GM21576 (cell line): ENCODE results near the gene COG2.
"Not testable (repeated sequence)": the region's sequence is repeated elsewhere in the genome, so short reads cannot be mapped to it uniquely, and the experiment has no call there.

Experiments
- ATAC-seq: cut with Tn5 transposase; IDR thresholded peaks from one replicate; pipeline ENCODE4 v1.9.1; 2021; ENCODE audit warnings: mild to moderate bottlenecking, moderate library complexity; ENCODE audit not compliant: unreplicated experiment

The COG2 gene

DNA sequence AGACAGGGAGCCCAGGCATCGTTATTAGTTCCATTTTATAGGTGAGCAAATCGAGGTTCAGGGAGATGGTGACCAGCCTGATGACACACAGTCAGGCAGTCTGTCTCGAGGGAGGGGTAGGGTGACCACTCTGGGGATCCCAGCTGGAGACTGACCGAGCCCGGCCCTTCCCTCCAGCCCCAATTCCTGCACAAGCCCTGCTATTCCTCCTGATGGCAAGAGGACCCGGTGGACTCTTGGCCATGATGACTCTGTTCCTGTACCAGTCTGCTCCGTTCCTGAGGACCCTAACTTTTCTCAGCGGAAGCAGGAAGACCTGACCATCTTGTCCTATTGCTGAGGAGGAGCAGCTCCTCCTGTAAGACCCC, 71.2 kb downstream of the COG2 start:
- no peak for ATAC-seq

- no peak for ATAC-seq
These were observed 71.9 kb downstream of the COG2 start, which contains the start of gene AGT for GRCh38 chr1:230713915-230714764. AGT (minus strand) TSS chr1:230714122; CDS start chr1:230710823, 3,299 bp downstream.

- no peak for ATAC-seq
These were observed 73.2 kb downstream of the COG2 start for GRCh38 chr1:230715510-230715909.

DNA sequence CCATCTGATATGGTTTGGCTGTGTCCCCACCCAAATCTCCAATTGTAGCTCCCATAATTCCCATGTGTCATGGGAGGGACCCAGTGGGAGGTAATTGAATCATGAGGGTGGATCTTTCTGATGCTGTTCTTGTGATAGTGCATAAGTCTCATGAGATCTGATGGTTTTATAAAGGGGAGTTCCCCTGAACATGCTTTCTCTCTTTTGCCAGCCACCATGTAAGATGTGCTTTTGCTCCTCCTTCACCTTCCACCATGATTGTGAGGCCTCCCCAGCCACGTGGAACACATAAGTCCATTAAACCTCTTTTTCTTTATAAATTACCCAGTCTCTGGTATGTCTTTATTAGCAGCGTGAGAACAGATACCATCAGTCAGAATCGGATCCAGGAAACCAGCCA, 74.2 kb downstream of the COG2 start:
- ATAC-seq = not testable (repeated sequence)

DNA sequence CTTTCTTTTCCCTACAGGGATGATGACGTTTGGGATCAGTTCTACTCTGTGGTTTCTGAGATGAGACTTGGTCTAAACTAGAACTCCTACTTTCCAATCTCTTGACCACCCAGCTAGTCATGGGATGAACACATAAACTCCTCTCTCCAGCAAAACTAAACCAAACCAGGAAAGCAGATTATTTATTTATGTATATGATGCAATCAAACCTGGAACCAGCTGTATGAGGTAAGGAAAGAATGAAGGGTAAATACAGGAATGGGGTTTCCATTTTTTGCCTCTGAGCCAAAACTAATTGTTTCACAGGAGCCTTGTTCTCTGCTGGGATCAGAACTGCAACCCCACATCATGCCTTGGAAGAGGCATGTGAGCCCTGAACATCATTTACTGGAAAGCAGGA, 75.0 kb downstream of the COG2 start:
- ATAC-seq = no peak

DNA sequence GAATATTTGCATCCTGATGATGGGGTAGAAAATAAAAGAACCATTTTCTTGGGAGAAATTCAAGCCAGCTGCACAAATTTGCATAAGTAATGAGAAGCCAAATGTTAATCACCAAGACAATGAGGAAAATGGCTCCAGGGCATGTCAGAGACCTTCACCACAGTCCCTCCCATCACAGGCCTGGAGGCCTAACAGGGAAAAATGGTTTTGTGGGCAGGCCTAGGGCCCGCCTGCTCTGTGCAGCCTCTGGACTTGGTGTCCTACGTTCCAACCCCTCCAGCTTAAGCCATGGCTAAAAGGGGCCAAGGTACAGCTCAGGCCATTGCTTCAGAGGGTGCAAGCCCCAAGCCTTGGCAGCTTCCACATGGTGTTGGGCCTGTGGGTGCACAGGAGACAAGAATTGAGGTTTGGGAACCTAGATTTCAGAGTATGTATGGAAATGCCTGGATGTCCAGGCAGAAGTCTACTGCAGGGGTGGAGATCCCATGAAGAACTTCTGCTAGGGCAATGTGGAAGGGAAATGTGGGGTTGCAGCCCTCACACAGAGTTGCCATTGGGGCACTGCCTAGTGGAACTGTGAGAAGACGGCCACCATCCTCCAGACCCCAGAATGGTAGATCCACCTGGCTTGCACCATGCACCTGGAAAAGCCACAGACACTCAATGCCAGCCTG, 79.7 kb downstream of the COG2 start:
- ATAC-seq = not testable (repeated sequence)

- no peak for ATAC-seq
These were observed 83.2 kb downstream of the COG2 start for GRCh38 chr1:230725256-230726012.

DNA sequence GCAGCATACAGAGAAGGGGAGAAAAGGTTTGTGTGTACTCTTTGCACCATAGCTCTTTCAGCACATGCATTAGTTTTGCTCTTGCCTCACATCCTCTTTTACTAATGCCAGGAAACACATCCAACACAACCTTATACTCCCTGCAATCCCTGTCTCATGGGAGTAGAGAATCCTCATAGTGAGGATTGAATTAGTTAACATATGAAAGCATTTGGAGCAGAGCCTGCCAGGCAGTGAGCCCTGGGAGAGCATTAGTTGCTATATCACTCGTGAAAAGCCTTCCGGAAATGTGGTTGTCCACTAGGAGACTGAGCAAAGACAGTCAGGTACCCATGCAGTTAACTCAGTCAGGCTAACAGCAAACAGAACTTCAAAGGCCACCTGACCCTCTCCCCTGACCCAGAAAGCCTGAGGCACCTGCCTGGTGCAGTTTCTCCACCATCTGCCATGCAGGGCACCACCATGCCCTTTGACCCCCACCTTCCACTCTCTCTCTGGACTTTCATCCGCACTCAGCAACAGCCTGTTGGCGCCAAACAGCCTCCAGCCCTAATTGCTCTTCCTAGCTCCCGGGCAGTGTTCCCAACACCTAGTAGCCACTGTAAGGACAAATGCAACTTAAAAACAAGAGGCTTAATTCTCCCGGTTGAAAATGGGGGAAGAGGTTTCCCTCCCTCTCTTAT, 86.6 kb downstream of the COG2 start:
- no peak for ATAC-seq

DNA sequence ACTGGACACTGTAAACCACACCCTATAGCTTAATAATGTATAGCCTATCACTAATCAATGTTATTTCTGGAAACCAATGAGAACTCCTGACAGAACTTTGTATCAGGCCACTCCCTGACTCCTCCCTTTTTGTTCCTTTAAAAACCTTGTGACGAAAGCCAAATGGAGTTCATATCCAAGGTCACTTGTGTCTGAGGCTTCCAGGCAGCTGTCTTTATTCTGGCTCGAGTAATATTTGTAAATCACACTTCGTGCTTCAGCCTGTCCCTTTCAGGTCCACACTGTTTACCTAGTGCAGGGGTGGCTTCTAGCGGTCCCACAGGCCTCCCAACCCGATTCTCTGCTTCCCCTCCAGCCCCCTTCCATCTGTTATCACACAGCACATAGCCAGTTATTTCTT, 88.7 kb downstream of the COG2 start:
- ATAC-seq = no peak

DNA sequence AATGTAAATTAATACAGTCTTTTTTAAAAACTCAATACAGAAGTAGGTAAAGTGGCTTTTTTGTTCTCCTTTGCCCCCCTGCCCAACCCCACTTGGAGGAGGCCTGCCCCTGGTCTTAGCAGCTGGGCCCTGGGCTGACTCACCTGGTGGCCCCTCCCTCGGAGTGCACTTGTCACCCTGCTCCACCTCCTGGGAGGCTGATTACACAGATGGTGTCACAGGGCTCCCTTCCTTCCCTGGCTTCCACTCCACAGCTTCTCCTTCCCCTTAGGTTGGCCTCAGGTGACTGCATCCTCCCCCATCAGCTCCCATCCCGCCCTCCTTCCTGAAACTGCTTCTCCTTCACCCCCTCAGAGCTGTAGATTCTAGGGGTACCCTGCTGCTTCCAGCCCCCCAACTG, 93.2 kb downstream of the COG2 start:
- no peak for ATAC-seq

GRCh38 chr1:230737622-230738262, 95.5 kb downstream of the COG2 start:
- no peak for ATAC-seq

- ATAC-seq = no peak
These were observed 97.4 kb downstream of the COG2 start for GRCh38 chr1:230739564-230740290.
